Measurements from ENCODE around the gene XPNPEP1.

Gene XPNPEP1

GRCh38 chr10:109886037-109886780 is 37.1 kb downstream of the XPNPEP1 start:
- Histone ChIP-seq H3K9ac (ENCODE audit: low read depth, low read length) (no peak overlapping the region), H3K9me3 (replicated peaks; ENCODE audit: low read length) (no peaks in the 10 kb centered on the region), H3K4me2 (ENCODE audit: low read length) (no peak overlapping the region), H3K4me1 (ENCODE audit: control insufficient read depth, insufficient read depth, low read length) (peaks cover 19% of the 10 kb centered on the region), H3K36me3 (ENCODE audit: insufficient read depth, low read length) (peaks cover 56% of the 10 kb centered on the region), H3K4me3 (ENCODE audit: low read length) (no peak overlapping the region), H3K27me3 (ENCODE audit: control insufficient read depth, insufficient read depth, low read length) (no peaks in the 10 kb centered on the region)

DNA sequence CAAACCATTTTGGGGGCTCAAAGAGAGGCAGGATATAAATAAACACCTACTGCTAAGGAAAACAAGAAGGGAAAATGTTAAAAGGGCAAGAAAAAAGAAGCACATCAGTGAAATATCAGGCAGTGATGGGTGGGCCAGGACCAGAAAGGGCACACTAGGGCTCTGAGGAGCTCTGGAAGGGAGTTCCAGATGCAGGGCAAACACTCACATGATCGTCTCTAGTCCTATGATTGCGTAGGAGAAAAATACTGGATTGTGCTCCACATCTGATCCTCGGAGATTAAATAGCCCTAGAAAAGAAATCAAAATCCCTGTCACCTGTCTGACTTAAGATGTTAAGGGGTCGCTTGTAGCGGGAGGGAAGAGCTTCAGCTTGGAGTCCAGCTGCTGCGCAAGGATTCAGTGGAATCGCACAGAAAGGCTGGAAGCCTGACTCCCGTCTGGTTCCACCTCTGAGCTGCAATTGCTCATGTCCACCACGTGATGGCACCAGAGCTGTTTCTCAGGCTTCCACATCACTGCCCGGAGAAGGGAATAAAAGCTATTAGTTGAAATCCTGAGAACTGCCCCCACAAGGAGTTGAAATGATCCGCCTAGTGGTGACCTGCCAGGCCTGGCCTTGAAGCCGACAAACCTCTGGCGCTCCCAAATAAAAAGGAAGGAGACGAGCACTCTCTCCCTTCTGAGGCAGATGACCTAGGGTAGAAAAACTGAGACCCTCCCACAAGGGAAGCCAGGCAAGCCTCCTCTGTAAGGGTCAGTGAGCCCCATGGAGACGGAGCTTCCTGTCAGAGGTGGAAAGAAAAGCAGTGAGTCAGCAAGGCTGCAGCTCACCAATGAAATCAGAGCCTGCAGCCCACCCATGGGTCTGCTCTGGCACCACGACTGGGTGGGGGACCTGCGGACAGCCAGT is 39.2 kb downstream of the XPNPEP1 start:
- Histone ChIP-seq H3K9ac (ENCODE audit: low read depth, low read length) (no peak overlapping the region), H3K4me3 (ENCODE audit: low read length) (no peak overlapping the region), H3K9me3 (replicated peaks; ENCODE audit: low read length) (no peaks in the 10 kb centered on the region), H3K36me3 (ENCODE audit: insufficient read depth, low read length) (peaks cover 64% of the 10 kb centered on the region), H3K4me1 (ENCODE audit: control insufficient read depth, insufficient read depth, low read length) (peaks cover 12% of the 10 kb centered on the region), H3K4me2 (ENCODE audit: low read length) (peak overlapping the region; percentile 56), H3K27me3 (ENCODE audit: control insufficient read depth, insufficient read depth, low read length) (no peaks in the 10 kb centered on the region)

DNA sequence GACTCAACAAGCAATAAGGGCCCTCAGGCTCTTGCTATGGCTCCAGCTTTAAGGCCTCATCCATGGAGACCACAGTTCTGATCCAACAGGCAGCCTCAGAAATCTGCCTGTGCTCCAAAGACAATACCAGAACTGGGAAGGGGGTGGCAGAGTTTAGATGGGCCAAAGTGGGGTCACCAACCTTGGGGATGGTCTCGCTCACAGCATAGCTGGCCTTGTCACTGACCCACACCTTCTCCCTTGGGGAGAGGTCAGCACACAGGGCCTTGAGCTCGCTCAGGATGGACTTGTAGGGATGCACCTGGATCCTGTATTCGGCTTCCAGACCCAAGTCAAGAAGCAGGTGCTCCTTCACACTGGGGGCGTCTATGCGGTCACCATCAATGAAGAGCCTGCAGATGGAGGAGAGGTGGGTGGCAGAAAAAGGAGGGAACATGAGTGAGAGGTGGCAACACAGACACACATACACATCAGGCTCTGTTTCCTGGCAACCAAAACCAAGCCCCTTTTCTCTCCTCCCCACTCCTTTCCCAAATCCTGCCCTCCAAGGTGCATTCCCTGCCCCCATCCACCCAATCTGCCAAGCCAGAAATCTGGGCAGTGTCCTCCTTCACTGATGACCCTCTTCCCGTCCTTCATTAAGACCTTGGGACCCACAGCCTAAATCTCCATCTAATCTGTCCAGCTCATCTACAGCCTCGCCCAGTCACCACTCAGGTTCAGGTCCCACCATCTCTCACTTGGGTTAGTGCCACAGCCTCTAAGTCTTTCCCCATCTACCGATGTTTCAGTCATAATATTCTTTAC is 40.9 kb downstream of the XPNPEP1 start:
- no peak overlapping the region for H3K4me3 ChIP-seq (ENCODE audit: low read length)
- no peak overlapping the region for H3K4me2 ChIP-seq (ENCODE audit: low read length)
- H3K36me3 ChIP-seq (ENCODE audit: insufficient read depth, low read length): peaks cover 62% of the 10 kb centered on the region
- peaks cover 12% of the 10 kb centered on the region for H3K4me1 ChIP-seq (ENCODE audit: control insufficient read depth, insufficient read depth, low read length)
- H3K9me3 ChIP-seq (replicated peaks; ENCODE audit: low read length): no peaks in the 10 kb centered on the region
- H3K9ac ChIP-seq (ENCODE audit: low read depth, low read length): no peak overlapping the region
- H3K27me3 ChIP-seq (ENCODE audit: control insufficient read depth, insufficient read depth, low read length): no peaks in the 10 kb centered on the region

DNA sequence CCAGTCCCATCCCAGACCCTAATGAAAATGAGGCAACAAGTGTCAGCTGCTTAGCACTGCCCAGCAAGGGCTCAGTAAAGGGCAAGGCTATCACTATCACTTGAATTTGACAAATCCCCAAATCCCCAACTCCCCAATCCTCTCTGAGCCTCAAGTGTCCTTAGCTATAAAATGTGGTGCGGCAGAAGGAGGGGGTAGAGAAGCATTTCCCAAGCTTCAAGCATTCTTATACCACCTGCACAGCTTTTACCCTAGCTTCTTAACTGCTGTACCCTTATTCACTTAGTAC is 41.6 kb downstream of the XPNPEP1 start:
- Histone ChIP-seq H3K27me3 (ENCODE audit: control insufficient read depth, insufficient read depth, low read length) (no peaks in the 10 kb centered on the region), H3K4me3 (ENCODE audit: low read length) (no peak overlapping the region), H3K4me1 (ENCODE audit: control insufficient read depth, insufficient read depth, low read length) (peaks cover 10% of the 10 kb centered on the region), H3K36me3 (ENCODE audit: insufficient read depth, low read length) (peaks cover 62% of the 10 kb centered on the region), H3K9me3 (replicated peaks; ENCODE audit: low read length) (no peaks in the 10 kb centered on the region), H3K4me2 (ENCODE audit: low read length) (no peak overlapping the region), H3K9ac (ENCODE audit: low read depth, low read length) (no peak overlapping the region)

GRCh38 chr10:109880886-109881768 is 42.2 kb downstream of the XPNPEP1 start:
- no peak overlapping the region for H3K4me3 ChIP-seq (ENCODE audit: low read length)
- peaks cover 8% of the 10 kb centered on the region for H3K4me1 ChIP-seq (ENCODE audit: control insufficient read depth, insufficient read depth, low read length)
- H3K36me3 ChIP-seq (ENCODE audit: insufficient read depth, low read length): peaks cover 61% of the 10 kb centered on the region
- no peaks in the 10 kb centered on the region for H3K9me3 ChIP-seq (replicated peaks; ENCODE audit: low read length)
- no peaks in the 10 kb centered on the region for H3K27me3 ChIP-seq (ENCODE audit: control insufficient read depth, insufficient read depth, low read length)
- H3K4me2 ChIP-seq (ENCODE audit: low read length): no peak overlapping the region
- H3K9ac ChIP-seq (ENCODE audit: low read depth, low read length): no peak overlapping the region

GRCh38 chr10:109877546-109877945 is 45.8 kb downstream of the XPNPEP1 start:
- Histone ChIP-seq H3K4me3 (ENCODE audit: low read length) (no peak overlapping the region), H3K27me3 (ENCODE audit: control insufficient read depth, insufficient read depth, low read length) (no peaks in the 10 kb centered on the region), H3K36me3 (ENCODE audit: insufficient read depth, low read length) (peaks cover 62% of the 10 kb centered on the region), H3K9ac (ENCODE audit: low read depth, low read length) (no peak overlapping the region), H3K4me2 (ENCODE audit: low read length) (no peak overlapping the region), H3K9me3 (replicated peaks; ENCODE audit: low read length) (no peaks in the 10 kb centered on the region), H3K4me1 (ENCODE audit: control insufficient read depth, insufficient read depth, low read length) (no peaks in the 10 kb centered on the region)

DNA sequence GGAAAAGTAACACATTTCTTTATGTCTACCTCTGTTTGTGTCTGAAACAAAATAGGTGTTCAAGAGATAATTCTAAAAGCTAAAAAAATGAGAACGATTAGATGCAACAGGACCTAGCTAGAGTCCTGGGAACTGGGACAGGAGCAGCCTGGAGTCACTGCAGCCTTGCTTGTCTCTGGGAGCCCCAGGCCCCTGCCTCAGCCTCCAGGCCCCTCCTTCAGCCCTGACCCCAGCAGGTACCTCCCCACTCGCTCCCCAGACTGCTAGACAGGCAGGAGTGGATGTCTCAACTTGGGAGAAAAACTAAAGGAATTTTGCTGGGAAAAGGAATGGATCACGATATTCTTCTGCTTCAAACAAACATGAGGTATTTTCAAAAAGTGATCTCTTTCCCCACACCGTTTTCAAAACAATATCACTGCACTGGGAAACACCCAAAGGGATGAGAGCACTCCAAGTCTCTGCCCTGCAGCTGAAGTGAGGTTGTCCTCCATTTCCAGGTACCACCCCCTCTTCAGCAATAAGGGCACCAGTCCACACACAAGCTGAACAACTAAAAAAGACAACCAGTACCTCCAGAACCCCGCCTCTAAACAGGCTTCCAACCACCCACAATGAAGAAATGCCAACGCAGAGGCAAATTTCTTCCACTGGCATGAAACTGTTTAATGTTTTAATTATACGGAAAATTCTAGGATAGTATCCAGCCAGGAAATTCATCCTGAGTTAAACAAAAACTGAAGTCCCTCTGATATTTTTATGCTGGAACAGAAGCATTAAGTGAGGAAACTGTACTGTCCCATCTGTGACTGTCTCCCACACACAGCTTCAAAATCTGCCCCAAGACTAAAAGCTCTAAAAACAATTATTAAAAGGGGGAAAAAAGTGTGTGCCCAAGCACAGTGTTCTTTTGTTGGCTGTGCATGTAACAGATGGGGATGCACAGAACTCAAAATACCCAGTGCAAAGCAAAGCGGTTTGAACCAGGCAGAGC is 47.2 kb downstream of the XPNPEP1 start:
- no peaks in the 10 kb centered on the region for H3K9me3 ChIP-seq (replicated peaks; ENCODE audit: low read length)
- no peaks in the 10 kb centered on the region for H3K4me1 ChIP-seq (ENCODE audit: control insufficient read depth, insufficient read depth, low read length)
- no peaks in the 10 kb centered on the region for H3K27me3 ChIP-seq (ENCODE audit: control insufficient read depth, insufficient read depth, low read length)
- H3K4me2 ChIP-seq (ENCODE audit: low read length): no peak overlapping the region
- peaks cover 62% of the 10 kb centered on the region for H3K36me3 ChIP-seq (ENCODE audit: insufficient read depth, low read length)
- H3K4me3 ChIP-seq (ENCODE audit: low read length): no peak overlapping the region
- no peak overlapping the region for H3K9ac ChIP-seq (ENCODE audit: low read depth, low read length)

DNA sequence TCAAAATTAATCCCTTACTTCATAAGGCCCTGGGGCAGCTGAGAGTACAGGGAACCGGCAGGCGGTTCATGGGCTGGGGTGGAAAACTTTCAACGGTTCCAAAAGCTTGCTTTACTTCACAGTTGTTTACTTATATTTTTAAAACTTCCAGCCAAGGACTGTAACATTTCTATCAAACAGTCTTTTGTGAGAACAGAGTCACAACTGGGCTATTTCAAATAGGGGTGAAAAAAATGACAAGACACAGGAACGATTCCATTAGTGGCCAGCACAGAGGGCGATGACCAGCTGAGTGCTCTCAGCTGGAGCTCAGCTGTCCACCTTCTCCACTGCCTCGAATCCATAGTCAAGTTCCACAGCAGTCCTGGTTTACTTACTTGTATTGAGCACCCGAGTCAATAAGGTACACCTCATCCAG is 48.2 kb downstream of the XPNPEP1 start:
- Histone ChIP-seq H3K4me3 (ENCODE audit: low read length) (no peak overlapping the region), H3K27me3 (ENCODE audit: control insufficient read depth, insufficient read depth, low read length) (no peaks in the 10 kb centered on the region), H3K4me2 (ENCODE audit: low read length) (no peak overlapping the region), H3K9ac (ENCODE audit: low read depth, low read length) (no peak overlapping the region), H3K36me3 (ENCODE audit: insufficient read depth, low read length) (peaks cover 59% of the 10 kb centered on the region), H3K9me3 (replicated peaks; ENCODE audit: low read length) (no peaks in the 10 kb centered on the region), H3K4me1 (ENCODE audit: control insufficient read depth, insufficient read depth, low read length) (no peaks in the 10 kb centered on the region)

- H3K9ac ChIP-seq (ENCODE audit: low read depth, low read length): no peak overlapping the region
- H3K4me2 ChIP-seq (ENCODE audit: low read length): no peak overlapping the region
- no peaks in the 10 kb centered on the region for H3K27me3 ChIP-seq (ENCODE audit: control insufficient read depth, insufficient read depth, low read length)
- no peaks in the 10 kb centered on the region for H3K9me3 ChIP-seq (replicated peaks; ENCODE audit: low read length)
- peaks cover 68% of the 10 kb centered on the region for H3K36me3 ChIP-seq (ENCODE audit: insufficient read depth, low read length)
- H3K4me1 ChIP-seq (ENCODE audit: control insufficient read depth, insufficient read depth, low read length): no peaks in the 10 kb centered on the region
- no peak overlapping the region for H3K4me3 ChIP-seq (ENCODE audit: low read length)
Observed at GRCh38 chr10:109871476-109871875, 51.8 kb downstream of the XPNPEP1 start.

Data from skeletal muscle satellite cell (primary cell).